ENCODE data around the gene PUDP.

The PUDP gene

DNA sequence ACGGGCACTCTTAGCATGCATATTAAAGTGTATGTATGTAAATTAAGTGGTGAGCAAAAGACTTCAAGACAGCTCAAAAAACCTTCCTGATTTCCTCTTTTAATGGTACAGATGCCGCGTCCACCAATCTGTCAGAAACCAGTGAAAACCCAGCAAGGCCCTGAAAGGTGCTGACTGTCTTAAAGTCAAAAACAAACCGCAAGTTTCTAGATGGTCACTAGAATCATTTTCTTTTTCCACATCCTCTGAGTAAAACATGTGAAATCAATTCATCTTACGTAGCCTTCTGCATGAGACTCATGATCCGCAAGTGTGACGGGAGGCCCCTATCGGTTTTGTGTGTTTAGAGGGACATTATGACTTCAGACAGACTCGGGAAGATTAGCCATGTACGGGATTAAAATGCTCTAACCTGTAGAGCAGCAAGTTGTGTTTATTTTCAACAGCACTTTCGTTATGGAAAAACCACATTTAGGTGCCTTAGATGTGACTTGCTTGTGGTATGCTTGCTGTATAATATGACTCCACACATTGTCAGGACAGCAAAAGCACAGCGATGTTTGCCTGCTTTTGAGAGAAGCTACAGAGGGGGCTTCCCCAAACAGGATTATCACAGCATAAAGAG is 88.6 kb downstream of the PUDP start:
- TF ChIP-seq, protein P1, sequence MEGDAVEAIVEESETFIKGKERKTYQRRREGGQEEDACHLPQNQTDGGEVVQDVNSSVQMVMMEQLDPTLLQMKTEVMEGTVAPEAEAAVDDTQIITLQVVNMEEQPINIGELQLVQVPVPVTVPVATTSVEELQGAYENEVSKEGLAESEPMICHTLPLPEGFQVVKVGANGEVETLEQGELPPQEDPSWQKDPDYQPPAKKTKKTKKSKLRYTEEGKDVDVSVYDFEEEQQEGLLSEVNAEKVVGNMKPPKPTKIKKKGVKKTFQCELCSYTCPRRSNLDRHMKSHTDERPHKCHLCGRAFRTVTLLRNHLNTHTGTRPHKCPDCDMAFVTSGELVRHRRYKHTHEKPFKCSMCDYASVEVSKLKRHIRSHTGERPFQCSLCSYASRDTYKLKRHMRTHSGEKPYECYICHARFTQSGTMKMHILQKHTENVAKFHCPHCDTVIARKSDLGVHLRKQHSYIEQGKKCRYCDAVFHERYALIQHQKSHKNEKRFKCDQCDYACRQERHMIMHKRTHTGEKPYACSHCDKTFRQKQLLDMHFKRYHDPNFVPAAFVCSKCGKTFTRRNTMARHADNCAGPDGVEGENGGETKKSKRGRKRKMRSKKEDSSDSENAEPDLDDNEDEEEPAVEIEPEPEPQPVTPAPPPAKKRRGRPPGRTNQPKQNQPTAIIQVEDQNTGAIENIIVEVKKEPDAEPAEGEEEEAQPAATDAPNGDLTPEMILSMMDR (IDR thresholded peaks at IDR 0.05; ENCODE audit: low read depth, low read length) = no peak
- DNase-seq (ENCODE audit: low read depth, low spot score) = no peak
- in situ Hi-C loops (cut with HindIII; ENCODE audit: low sequenced_read_pairs) = no loop called here
- no peak overlapping the region for H3K4me3 ChIP-seq (ENCODE audit: low read depth, low read length)

DNA sequence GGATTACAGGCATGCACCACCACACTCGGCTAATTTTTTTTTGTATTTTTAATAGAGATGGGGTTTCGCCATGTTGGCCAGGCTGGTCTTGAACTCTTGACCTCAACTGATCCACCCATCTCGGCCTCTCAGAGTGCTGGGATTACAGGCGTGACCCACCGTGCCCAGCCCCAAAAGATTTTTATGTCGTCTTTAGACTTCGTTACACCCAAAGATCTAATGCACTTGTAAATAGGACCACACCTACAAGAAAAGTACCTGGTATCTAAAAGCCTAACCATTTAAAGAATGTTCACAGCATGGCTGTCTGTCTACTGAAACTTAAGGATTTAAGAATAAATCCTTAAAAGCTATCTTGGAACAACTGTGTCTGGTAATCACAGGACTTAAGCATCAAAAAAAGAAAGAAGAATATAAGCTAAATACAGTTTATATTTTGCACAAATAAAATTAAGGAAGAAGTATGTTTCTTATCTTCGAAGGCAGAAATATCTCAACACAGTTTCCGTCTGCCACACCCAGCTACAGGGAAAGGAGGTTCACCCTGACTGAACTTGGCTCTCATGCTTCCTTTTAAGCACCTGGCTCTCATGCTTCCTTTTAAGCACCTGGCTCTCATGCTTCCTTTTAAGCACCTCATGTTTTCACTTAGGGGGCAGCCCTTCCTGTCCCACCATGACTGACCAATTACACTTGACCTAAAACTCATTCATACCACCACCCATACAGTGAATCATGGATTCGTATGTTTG is 92.4 kb downstream of the PUDP start:
- no peak for DNase-seq (ENCODE audit: low read depth, low spot score)
- in situ Hi-C loops (cut with HindIII; ENCODE audit: low sequenced_read_pairs) = no loop called here
- TF ChIP-seq, protein P1 (IDR thresholded peaks at IDR 0.05; ENCODE audit: low read depth, low read length) = no peak
- no peak overlapping the region for H3K4me3 ChIP-seq (ENCODE audit: low read depth, low read length)

DNA sequence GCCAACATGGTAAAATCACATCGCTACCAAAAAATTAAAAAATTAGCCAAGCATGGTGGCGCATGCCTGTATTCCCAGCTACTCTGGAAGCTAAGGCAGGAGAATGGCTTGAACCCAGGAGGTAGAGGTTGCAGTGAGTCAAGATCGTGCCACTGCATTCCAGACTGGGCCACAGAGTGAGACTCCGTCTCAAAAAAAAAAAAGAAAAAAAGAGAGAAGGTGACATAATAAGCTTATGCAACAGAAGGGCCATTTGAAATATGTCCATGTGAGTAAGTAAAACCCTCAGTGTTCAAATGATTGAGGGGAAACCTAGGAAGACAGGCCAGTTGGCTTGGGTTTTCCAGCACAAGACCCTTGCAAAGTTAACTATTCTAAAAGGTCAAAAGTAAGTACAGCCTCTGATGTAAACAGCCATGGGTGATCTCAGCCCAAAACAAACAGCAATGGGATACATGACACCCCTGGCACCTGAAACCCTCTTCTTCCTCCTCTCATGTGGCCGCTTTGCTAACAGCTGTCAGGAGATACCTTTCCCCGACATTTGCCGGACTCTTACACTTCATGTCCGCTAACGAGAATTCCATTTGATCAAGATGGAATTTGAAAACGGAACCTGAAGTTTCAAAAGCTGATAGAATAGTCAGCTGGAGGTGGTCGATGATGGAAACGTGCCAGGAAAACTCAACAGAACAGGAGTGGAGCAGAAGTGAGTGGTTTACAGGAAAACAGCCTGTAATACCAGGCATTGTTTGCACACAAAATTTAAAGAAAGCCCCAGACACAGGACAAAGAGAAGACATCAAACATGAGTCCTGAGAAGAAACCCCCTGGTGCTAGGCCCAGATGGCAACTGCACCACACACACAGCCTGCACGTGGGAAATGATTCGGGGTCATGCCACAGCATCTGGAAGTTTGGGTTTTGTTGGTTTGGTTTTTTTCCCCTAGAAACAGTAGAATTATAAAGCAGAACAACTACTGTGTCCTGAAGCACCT is 93.4 kb downstream of the PUDP start:
- TF ChIP-seq, protein P1 (IDR thresholded peaks at IDR 0.05; ENCODE audit: low read depth, low read length) = no peak
- no peak for DNase-seq (ENCODE audit: low read depth, low spot score)
- in situ Hi-C loops (cut with HindIII; ENCODE audit: low sequenced_read_pairs) = no loop called here
- H3K4me3 ChIP-seq (ENCODE audit: low read depth, low read length) = no peak overlapping the region

DNA sequence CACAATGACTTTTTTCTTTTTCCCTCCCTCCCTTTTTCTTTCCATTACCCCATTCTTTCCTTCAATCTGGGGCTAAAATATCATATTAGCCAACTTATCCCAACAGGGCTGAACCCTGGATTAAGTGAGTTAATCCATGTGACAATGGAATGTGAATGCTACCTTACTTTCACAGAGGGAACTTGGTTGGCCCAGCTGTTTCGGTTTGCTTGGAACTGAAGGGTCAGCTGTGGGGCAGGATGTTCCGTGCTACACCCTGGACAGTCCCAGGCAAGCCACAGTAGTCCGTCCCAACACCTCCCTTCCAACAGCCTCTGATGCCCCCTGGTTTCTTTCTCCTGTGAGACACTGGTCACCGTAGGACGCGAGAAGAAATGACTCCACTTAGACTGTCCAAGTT is 95.4 kb downstream of the PUDP start:
- TF ChIP-seq, protein P1 (IDR thresholded peaks at IDR 0.05; ENCODE audit: low read depth, low read length) = no peak
- in situ Hi-C loops (cut with HindIII; ENCODE audit: low sequenced_read_pairs) = no loop called here
- H3K4me3 ChIP-seq (ENCODE audit: low read depth, low read length) = no peak overlapping the region
- DNase-seq (ENCODE audit: low read depth, low spot score) = no peak

DNA sequence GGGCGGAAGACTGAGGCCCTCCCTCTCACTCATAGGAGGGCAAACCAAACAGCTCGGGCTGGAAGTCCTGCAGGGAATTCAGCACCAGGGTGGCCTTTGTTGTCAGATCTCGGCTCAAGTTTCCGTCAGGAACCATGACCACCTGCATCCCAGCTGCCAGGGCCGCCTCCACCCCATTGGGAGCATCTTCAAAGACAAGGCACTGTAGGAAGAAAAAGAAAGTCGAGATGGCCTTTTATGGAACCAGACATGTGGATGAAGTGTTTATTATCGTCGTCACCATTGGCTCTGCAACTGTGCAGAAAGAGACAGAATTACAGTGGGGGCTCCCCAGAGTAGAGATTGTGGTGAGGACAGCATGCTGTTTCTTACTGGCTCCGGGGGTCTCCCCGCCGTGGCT is 97.7 kb downstream of the PUDP start:
- in situ Hi-C loops (cut with HindIII; ENCODE audit: low sequenced_read_pairs) = no loop called here
- TF ChIP-seq, protein P1 (IDR thresholded peaks at IDR 0.05; ENCODE audit: low read depth, low read length) = no peak
- DNase-seq (ENCODE audit: low read depth, low spot score) = no peak
- no peak overlapping the region for H3K4me3 ChIP-seq (ENCODE audit: low read depth, low read length)

DNA sequence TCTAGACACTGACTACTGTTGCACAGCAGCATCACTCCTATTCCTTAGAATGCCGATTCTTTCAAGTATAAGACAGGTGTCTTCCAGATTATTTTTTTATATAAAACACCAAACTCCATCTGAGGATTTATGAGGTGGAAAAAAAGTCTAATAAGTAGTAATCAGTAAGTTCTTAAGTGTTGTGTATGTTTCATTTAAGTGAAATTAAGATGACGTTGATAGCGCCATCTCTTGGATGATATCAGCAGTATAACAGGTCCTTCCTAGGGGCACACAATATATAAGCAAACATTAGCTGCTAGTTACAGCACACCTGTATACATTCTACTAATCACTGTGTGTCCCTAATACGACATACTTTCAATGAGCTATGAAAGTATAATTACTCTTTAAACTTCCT is 100.0 kb downstream of the PUDP start:
- in situ Hi-C loops (cut with HindIII; ENCODE audit: low sequenced_read_pairs) = no loop called here
- TF ChIP-seq, protein P1 (IDR thresholded peaks at IDR 0.05; ENCODE audit: low read depth, low read length) = no peak
- no peak overlapping the region for H3K4me3 ChIP-seq (ENCODE audit: low read depth, low read length)
- DNase-seq (ENCODE audit: low read depth, low spot score) = no peak
